Lower leg skin (tissue), 3 donors: ENCODE measurements around the gene SEC22A.

Experiments
- POLR2A ChIP-seq, 2 donors: fragments of 450-650 bp; IDR thresholded peaks; one replicate each; pipeline ENCODE4 v1.6.1; 2016 to 2017; ENCODE audit warnings: antibody characterized with exemption in 2 of 2, mild to moderate bottlenecking in 1 of 2, moderate library complexity in 1 of 2
- TF ChIP-seq, protein P1 (sequence below), 3 donors: fragments of 450-650 bp; IDR thresholded peaks; one replicate each; pipeline ENCODE4 v1.5.1; 2016; ENCODE audit warnings: antibody characterized with exemption in 3 of 3, mild to moderate bottlenecking in 3 of 3, moderate library complexity in 2 of 3

DNA sequence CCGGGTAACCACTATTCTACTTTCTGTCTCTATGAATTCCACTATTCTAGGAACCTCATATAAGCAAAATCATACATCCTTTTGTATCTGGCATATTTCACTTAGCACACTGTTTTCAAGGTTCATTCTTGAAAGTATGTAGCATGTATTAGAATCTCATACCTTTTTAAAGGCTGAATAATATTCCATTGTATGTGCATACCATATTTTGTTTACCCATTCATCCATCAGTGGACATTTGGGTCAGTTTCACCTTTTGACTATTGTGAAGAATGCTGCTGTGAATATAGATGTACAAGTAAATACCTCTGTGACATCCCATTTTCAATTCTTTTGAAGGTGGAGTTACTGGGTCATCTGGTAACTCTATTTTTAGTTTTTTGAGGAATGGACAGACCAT is 36.6 kb upstream of the SEC22A start:
- TF ChIP-seq POLR2A (IDR thresholded peaks at IDR 0.05): no peak
- TF ChIP-seq, protein P1, sequence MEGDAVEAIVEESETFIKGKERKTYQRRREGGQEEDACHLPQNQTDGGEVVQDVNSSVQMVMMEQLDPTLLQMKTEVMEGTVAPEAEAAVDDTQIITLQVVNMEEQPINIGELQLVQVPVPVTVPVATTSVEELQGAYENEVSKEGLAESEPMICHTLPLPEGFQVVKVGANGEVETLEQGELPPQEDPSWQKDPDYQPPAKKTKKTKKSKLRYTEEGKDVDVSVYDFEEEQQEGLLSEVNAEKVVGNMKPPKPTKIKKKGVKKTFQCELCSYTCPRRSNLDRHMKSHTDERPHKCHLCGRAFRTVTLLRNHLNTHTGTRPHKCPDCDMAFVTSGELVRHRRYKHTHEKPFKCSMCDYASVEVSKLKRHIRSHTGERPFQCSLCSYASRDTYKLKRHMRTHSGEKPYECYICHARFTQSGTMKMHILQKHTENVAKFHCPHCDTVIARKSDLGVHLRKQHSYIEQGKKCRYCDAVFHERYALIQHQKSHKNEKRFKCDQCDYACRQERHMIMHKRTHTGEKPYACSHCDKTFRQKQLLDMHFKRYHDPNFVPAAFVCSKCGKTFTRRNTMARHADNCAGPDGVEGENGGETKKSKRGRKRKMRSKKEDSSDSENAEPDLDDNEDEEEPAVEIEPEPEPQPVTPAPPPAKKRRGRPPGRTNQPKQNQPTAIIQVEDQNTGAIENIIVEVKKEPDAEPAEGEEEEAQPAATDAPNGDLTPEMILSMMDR (IDR thresholded peaks at IDR 0.05): no peak
